ENCODE data around the gene SGCD.

Gene SGCD

DNA sequence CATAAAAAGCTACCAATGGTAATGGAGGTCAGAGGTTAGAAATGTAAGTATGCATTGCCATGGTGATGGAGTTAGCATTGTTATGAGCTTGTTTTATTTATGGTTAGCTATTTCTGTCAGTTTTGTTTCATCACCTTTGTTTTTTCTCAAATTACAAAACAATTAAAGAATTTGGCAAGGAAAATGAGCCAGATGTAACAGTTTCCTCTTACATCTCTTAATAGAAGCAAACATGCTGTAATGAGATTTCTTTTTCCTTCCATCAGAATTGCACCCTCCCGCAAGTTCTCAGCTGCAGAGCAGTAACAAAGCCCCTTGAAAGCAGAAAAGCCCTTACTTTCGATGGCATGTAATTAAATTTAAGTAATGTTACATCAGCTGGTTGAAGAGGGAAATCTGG lies 233.0 kb downstream of the SGCD start:
- Histone ChIP-seq H3K9me3 (ENCODE audit: control insufficient read depth, insufficient read depth, low read length) (no peaks in the 10 kb centered on the region), H3K36me3 (ENCODE audit: control insufficient read depth, insufficient read depth, low read length) (no peaks in the 10 kb centered on the region), H3K4me3 (ENCODE audit: low read length) (no peak overlapping the region), H3K27ac (ENCODE audit: low read length) (no peak overlapping the region), H3K4me1 (ENCODE audit: control insufficient read depth, insufficient read depth, low read length) (no peaks in the 10 kb centered on the region), H3K27me3 (ENCODE audit: control insufficient read depth, insufficient read depth, low read length) (no peaks in the 10 kb centered on the region)
- no peak for DNase-seq (ENCODE audit: low read depth, low spot score)
- no CpG with 5 or more reads among the region's 2 CpGs for WGBS (ENCODE audit: insufficient coverage, insufficient read length)

DNA sequence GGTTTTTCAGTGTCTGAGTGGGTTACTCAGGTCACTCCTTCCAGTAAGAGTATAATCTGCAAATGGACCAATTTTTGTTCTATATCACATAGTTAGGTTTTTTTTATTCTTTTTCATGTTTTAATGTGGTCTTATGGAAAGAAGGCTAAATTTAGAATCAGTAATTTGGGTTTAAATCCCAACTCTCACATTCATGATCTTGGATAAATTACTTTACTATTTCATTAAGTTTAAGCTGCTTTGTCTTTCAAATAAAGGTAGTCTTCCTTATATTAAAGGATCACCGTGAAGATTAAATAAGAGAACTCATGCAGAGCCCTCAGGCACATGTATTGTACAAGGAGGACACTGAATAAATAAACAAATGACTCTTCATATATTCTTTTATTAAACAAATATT lies 234.7 kb downstream of the SGCD start:
- WGBS (ENCODE audit: insufficient coverage, insufficient read length), result no CpG with 5 or more reads among the region's 1 CpG
- DNase-seq (ENCODE audit: low read depth, low spot score), result no peak
- no peaks in the 10 kb centered on the region for H3K36me3 ChIP-seq (ENCODE audit: control insufficient read depth, insufficient read depth, low read length)
- H3K4me3 ChIP-seq (ENCODE audit: low read length), result no peak overlapping the region
- H3K27me3 ChIP-seq (ENCODE audit: control insufficient read depth, insufficient read depth, low read length), result no peaks in the 10 kb centered on the region
- H3K27ac ChIP-seq (ENCODE audit: low read length), result no peak overlapping the region
- no peaks in the 10 kb centered on the region for H3K9me3 ChIP-seq (ENCODE audit: control insufficient read depth, insufficient read depth, low read length)
- no peaks in the 10 kb centered on the region for H3K4me1 ChIP-seq (ENCODE audit: control insufficient read depth, insufficient read depth, low read length)

DNA sequence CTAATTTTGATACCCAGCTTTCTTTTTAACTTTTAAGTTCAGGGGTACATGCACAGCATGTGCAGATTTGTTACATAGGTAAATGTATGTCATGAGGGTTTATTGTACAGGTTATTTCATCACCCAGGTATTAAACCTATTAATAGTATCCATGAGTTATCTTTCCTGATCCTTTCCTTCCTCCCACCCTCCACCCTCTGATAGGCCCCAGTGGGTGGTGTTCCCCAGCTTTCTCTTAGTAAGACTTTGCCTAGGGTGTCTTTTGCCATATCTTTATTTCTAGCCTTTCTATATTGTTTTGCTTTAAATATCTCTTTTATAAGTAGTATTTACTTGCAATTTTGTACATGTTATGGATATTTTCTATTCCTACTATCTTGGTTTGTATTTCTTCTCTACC lies 243.7 kb downstream of the SGCD start:
- no peak for DNase-seq (ENCODE audit: low read depth, low spot score)
- Histone ChIP-seq H3K36me3 (ENCODE audit: control insufficient read depth, insufficient read depth, low read length) (no peaks in the 10 kb centered on the region), H3K27ac (ENCODE audit: low read length) (no peak overlapping the region), H3K9me3 (ENCODE audit: control insufficient read depth, insufficient read depth, low read length) (no peaks in the 10 kb centered on the region), H3K27me3 (ENCODE audit: control insufficient read depth, insufficient read depth, low read length) (no peaks in the 10 kb centered on the region), H3K4me3 (ENCODE audit: low read length) (no peak overlapping the region), H3K4me1 (ENCODE audit: control insufficient read depth, insufficient read depth, low read length) (no peaks in the 10 kb centered on the region)

DNA sequence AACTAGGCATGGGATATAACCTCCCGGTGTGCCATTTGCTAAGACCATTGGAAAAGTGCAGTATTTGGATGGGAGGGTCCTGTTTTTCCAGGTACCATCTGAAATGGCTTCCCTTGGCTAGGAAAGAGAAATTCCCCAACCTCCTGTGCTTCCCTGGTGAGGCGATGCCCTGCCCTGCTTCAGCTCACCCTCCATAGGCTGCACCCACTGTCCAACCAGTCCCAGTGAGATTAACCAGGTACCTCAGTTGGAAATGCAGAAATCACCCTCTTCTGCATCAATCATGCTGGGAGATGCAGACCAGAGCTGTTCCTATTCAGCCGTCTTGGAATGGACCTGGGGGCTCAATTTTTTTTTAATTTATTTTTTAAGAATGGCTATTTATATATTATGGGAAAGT lies 254.8 kb downstream of the SGCD start:
- Histone ChIP-seq H3K27ac (ENCODE audit: low read length) (no peak overlapping the region), H3K27me3 (ENCODE audit: control insufficient read depth, insufficient read depth, low read length) (no peaks in the 10 kb centered on the region), H3K9me3 (ENCODE audit: control insufficient read depth, insufficient read depth, low read length) (no peaks in the 10 kb centered on the region), H3K4me1 (ENCODE audit: control insufficient read depth, insufficient read depth, low read length) (no peaks in the 10 kb centered on the region), H3K4me3 (ENCODE audit: low read length) (no peak overlapping the region), H3K36me3 (ENCODE audit: control insufficient read depth, insufficient read depth, low read length) (no peaks in the 10 kb centered on the region)
- no CpG with 5 or more reads among the region's 3 CpGs for WGBS (ENCODE audit: insufficient coverage, insufficient read length)
- no peak for DNase-seq (ENCODE audit: low read depth, low spot score)

DNA sequence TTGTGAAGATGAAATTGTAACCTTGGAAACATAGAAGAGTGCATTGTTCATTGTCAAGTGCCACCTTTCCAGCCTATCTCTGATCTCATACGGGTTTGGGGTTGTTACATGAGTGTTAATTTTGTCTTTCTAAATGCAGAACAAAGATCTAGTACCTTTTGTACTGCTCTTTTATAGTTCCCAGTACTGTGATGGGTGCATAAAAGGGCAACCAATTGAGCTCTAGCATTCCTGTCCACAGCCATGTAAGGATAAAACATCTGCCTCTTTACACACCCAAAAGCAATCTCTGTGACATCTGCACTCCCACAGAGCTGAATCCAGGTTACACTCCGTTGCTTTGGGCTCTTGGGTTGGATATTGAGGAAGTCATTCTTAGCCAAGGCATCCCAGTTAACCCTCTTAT lies 255.2 kb downstream of the SGCD start:
- Histone ChIP-seq H3K4me1 (ENCODE audit: control insufficient read depth, insufficient read depth, low read length) (no peaks in the 10 kb centered on the region), H3K27ac (ENCODE audit: low read length) (no peak overlapping the region), H3K36me3 (ENCODE audit: control insufficient read depth, insufficient read depth, low read length) (no peaks in the 10 kb centered on the region), H3K27me3 (ENCODE audit: control insufficient read depth, insufficient read depth, low read length) (no peaks in the 10 kb centered on the region), H3K4me3 (ENCODE audit: low read length) (no peak overlapping the region), H3K9me3 (ENCODE audit: control insufficient read depth, insufficient read depth, low read length) (no peaks in the 10 kb centered on the region)
- DNase-seq (ENCODE audit: low read depth, low spot score), result no peak
- WGBS (ENCODE audit: insufficient coverage, insufficient read length), result no CpG with 5 or more reads among the region's 2 CpGs

DNA sequence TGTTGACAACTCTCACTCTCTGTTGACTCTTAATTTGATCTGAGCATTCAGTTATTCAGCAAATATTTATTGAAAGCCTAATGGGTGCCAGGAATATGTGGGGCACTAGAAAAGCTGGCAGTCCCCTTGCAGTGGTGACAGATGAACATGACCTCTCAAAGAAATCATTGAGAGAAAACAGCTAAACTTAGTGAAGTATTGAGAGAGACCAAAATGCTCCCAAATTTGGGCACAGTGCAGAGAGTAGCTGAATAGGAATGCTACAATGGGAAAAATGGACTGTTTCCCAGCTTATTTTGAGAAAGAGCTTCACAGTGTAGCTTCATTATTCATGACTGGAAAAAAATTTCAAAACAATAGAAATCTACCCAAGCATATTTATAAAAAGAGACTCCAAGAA lies 257.9 kb downstream of the SGCD start:
- H3K27me3 ChIP-seq (ENCODE audit: control insufficient read depth, insufficient read depth, low read length), result no peaks in the 10 kb centered on the region
- no peak overlapping the region for H3K4me3 ChIP-seq (ENCODE audit: low read length)
- H3K9me3 ChIP-seq (ENCODE audit: control insufficient read depth, insufficient read depth, low read length), result no peaks in the 10 kb centered on the region
- no peaks in the 10 kb centered on the region for H3K4me1 ChIP-seq (ENCODE audit: control insufficient read depth, insufficient read depth, low read length)
- DNase-seq (ENCODE audit: low read depth, low spot score), result no peak
- H3K27ac ChIP-seq (ENCODE audit: low read length), result no peak overlapping the region
- no peaks in the 10 kb centered on the region for H3K36me3 ChIP-seq (ENCODE audit: control insufficient read depth, insufficient read depth, low read length)

DNA sequence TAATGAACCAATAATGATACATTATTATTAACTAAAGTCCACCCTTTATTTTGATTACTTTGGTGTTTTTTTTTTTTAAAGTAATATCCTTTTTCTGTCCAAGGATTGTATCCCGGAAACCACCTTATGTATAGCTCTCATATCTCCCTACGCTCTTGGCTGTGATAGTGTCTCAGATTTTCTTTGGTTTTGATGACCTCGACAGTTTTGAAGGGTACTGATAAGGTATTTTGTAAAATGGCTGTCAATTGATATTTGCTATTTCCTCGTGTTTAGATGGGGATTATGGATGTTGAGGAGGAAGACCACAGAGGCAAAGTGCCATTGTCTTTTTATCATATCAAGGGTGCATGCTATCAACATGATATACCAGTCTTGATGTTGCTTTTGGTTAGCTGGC lies 259.0 kb downstream of the SGCD start:
- H3K9me3 ChIP-seq (ENCODE audit: control insufficient read depth, insufficient read depth, low read length), result no peaks in the 10 kb centered on the region
- no peaks in the 10 kb centered on the region for H3K4me1 ChIP-seq (ENCODE audit: control insufficient read depth, insufficient read depth, low read length)

DNA sequence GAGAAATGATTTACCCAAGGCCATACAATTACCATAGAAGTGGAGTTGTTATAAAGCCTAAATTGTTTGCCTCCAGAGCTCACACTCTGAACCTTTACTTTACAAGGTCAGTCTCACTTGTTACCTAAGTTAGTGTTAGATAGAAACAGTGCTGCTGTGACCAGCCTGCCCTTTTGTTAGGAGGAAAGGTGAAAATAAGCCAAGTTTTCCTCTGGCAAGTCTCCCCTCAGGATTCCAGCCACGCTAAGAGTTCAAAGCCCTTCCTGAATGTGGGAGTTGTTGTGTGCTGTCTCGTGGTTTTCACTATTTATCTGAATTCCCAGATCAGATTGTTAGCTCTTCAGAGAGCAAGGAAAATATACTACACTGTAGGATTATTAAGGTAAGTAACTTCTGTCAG lies 260.0 kb downstream of the SGCD start:
- no peak overlapping the region for H3K4me3 ChIP-seq (ENCODE audit: low read length)
- H3K27me3 ChIP-seq (ENCODE audit: control insufficient read depth, insufficient read depth, low read length), result no peaks in the 10 kb centered on the region
- WGBS (ENCODE audit: insufficient coverage, insufficient read length), result no CpG with 5 or more reads among the region's 2 CpGs
- H3K36me3 ChIP-seq (ENCODE audit: control insufficient read depth, insufficient read depth, low read length), result no peaks in the 10 kb centered on the region
- H3K27ac ChIP-seq (ENCODE audit: low read length), result no peak overlapping the region
- DNase-seq (ENCODE audit: low read depth, low spot score), result no peak
- no peaks in the 10 kb centered on the region for H3K4me1 ChIP-seq (ENCODE audit: control insufficient read depth, insufficient read depth, low read length)
- no peaks in the 10 kb centered on the region for H3K9me3 ChIP-seq (ENCODE audit: control insufficient read depth, insufficient read depth, low read length)

More for the DNA sequence above, 259.0 kb downstream of the SGCD start:
- Histone ChIP-seq H3K36me3 (ENCODE audit: control insufficient read depth, insufficient read depth, low read length) (no peaks in the 10 kb centered on the region), H3K4me3 (ENCODE audit: low read length) (no peak overlapping the region), H3K27ac (ENCODE audit: low read length) (no peak overlapping the region), H3K27me3 (ENCODE audit: control insufficient read depth, insufficient read depth, low read length) (no peaks in the 10 kb centered on the region)
- DNase-seq (ENCODE audit: low read depth, low spot score), result no peak
- no CpG with 5 or more reads among the region's 4 CpGs for WGBS (ENCODE audit: insufficient coverage, insufficient read length)

DNA sequence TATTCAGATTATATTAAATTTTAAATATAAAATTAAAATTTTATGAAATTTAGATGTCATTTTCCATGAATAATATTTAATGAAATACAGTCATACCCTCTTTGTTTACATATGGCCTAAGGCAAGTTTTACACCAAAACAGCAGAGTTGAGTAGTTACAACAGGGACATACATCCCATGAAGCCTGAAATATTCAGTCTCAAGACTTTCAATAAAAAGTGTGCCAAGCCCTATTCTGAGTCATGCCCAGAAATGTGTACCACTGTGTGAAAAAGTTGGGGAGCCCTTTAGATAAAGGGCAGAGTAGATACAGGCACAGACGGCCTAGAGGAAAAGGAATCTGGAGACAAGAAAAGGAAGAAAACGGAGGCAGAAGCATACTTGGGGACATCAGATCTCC lies 261.3 kb downstream of the SGCD start:
- Histone ChIP-seq H3K27me3 (ENCODE audit: control insufficient read depth, insufficient read depth, low read length) (no peaks in the 10 kb centered on the region), H3K9me3 (ENCODE audit: control insufficient read depth, insufficient read depth, low read length) (no peaks in the 10 kb centered on the region), H3K4me3 (ENCODE audit: low read length) (no peak overlapping the region), H3K4me1 (ENCODE audit: control insufficient read depth, insufficient read depth, low read length) (no peaks in the 10 kb centered on the region), H3K36me3 (ENCODE audit: control insufficient read depth, insufficient read depth, low read length) (no peaks in the 10 kb centered on the region), H3K27ac (ENCODE audit: low read length) (no peak overlapping the region)
- WGBS (ENCODE audit: insufficient coverage, insufficient read length), result no CpG with 5 or more reads among the region's 2 CpGs
- DNase-seq (ENCODE audit: low read depth, low spot score), result no peak

DNA sequence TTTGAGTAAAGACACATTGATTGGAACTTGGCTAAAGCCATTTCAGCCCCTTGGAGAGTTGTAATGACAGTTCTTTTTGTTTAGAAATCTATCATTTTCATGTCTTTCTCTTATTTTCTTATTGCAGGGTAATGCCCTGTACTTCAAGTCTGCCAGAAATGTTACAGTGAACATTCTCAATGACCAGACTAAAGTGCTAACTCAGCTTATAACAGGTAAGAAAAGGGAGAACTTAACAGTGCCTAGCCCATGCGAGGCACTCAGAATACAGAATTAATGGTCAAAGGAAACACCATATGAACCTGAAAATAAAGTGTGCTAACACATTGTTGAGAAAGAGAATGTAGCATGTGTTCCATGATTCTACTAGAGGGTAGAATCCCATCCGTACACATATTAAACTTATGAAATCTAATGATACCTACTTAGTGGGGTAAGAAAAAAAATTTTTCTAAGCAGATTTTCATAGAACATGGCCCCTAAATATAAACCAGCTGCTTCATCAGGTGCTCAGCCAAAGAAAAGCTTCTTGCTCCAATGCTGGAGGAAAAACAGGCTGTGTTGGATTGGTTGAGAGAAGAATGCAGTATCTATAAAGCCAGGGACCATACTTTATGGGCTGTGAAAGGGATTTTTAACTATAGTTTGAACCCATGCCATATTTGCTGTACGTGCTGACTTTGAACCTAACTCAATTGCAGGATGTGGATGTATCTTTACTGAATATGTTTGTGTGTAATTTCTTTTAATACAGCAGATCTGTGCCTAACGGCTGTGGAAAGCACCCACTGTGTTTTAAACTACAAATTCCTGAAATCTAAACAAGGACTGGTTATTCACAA lies 262.4 kb downstream of the SGCD start:
- Histone ChIP-seq H3K27ac (ENCODE audit: low read length) (no peak overlapping the region), H3K4me1 (ENCODE audit: control insufficient read depth, insufficient read depth, low read length) (no peaks in the 10 kb centered on the region), H3K4me3 (ENCODE audit: low read length) (no peak overlapping the region), H3K36me3 (ENCODE audit: control insufficient read depth, insufficient read depth, low read length) (no peaks in the 10 kb centered on the region), H3K27me3 (ENCODE audit: control insufficient read depth, insufficient read depth, low read length) (no peaks in the 10 kb centered on the region), H3K9me3 (ENCODE audit: control insufficient read depth, insufficient read depth, low read length) (no peaks in the 10 kb centered on the region)
- DNase-seq (ENCODE audit: low read depth, low spot score), result no peak
- WGBS (ENCODE audit: insufficient coverage, insufficient read length), result no CpG with 5 or more reads among the region's 4 CpGs

- H3K9me3 ChIP-seq (ENCODE audit: control insufficient read depth, insufficient read depth, low read length), result no peaks in the 10 kb centered on the region
- no peaks in the 10 kb centered on the region for H3K27me3 ChIP-seq (ENCODE audit: control insufficient read depth, insufficient read depth, low read length)
- no peak overlapping the region for H3K27ac ChIP-seq (ENCODE audit: low read length)
- no peaks in the 10 kb centered on the region for H3K36me3 ChIP-seq (ENCODE audit: control insufficient read depth, insufficient read depth, low read length)
- no peak overlapping the region for H3K4me3 ChIP-seq (ENCODE audit: low read length)
- DNase-seq (ENCODE audit: low read depth, low spot score), result no peak
- no CpG with 5 or more reads among the region's 4 CpGs for WGBS (ENCODE audit: insufficient coverage, insufficient read length)
- H3K4me1 ChIP-seq (ENCODE audit: control insufficient read depth, insufficient read depth, low read length), result no peaks in the 10 kb centered on the region
These were observed 262.9 kb downstream of the SGCD start for GRCh38 chr5:156589946-156590216.

Measured in iPS DF 6.9 (cell line).